Measurements from ENCODE around the gene LSS. TPM values are rescaled to one million over a fixed set of nuclear protein-coding genes. Genes with fewer than 3 reads are reported as not detected.

The LSS gene
- total and polyA plus RNA-seq, 2 donors (not counting 3 experiments of a cell fraction or from before 2014, with no cell fraction given) = 120 to 141 TPM

DNA sequence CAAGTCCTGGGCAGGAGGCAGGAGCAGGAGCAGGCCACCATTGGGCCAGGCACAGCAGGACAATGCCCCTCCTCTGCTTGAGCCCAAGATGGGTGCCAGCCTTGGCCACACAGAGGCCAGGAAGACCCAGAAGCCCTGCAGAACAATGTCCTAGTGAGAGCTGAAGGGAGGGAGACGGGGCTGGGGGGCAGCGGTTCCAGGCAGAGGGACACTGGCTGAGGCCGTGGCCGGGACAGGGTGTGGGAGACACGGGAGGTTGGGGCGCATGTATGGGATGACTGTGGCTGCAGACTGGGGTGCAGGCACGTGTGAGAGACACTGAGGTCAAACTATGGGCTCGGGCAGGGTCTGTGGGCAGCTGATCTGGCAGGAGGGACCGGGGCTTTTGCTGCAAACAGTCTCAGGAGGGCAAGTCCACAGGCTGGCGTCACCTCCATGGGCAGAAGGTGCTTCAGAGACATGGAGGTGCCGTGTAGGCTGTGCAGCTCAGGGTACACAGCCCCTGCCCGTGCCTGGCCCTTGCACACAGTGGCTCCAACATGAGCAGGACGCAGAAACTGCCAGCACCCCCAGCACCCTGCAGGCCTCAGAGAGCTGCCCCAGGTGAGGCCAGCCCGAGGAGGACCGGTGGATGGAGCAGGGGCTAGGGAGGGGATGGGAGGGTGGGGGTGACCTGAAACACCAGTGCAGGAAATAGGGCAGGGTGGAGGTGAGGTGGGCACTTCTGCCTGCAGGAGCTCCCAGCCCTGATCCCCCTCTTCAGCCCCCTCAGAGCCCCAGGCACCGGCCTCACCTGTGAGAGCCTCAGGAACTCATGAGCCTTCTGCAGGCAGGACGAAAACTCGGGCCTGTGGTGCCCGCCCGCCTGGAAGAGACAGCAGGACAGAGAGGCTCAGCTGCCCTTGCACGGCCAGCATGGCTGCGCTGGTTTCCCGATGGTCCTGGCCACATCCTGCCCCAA lies 19.5 kb downstream of the LSS start:
- Histone ChIP-seq H4K20me1 (replicated peaks; ENCODE audit: control insufficient read depth, extremely low read depth, insufficient read depth, low read length) (no peaks in the 10 kb centered on the region), H3K27ac (ENCODE audit: insufficient read depth, low read depth, low read length) (no peak overlapping the region), H2AFZ (ENCODE audit: low read depth, low read length) (no peak overlapping the region), H3K9ac (replicated peaks; ENCODE audit: extremely low read depth, insufficient read depth, low read length) (no peak overlapping the region), H3K9me1 (replicated peaks; ENCODE audit: control insufficient read depth, extremely low read depth, insufficient read depth, low read length) (no peaks in the 10 kb centered on the region), H3K79me2 (ENCODE audit: control insufficient read depth, insufficient read depth, low read length) (no peaks in the 10 kb centered on the region), H3K4me3 (replicated peaks in 1 of 3; ENCODE audit: insufficient read depth in 1 of 3, low read depth in 1 of 3, low read length in 3 of 3) (no peak overlapping the region), H3K27me3 (ENCODE audit: control insufficient read depth in 2 of 2, insufficient read depth in 2 of 2, low read length in 2 of 2) (no peaks in the 10 kb centered on the region), H3K4me1 (ENCODE audit: control insufficient read depth, extremely low read depth, insufficient read depth, low read length) (no peaks in the 10 kb centered on the region), H3K4me2 (ENCODE audit: insufficient read depth, low read length) (no peak overlapping the region), H3K9me3 (replicated peaks; ENCODE audit: control insufficient read depth, insufficient read depth, low read length) (no peaks in the 10 kb centered on the region), H3K36me3 (ENCODE audit: control insufficient read depth in 2 of 2, extremely low read depth in 1 of 2, insufficient read depth in 2 of 2, low read length in 2 of 2) (peaks cover 14 to 51% of the 10 kb centered on the region in 2 experiments)
- TF ChIP-seq EZH2 (IDR thresholded peaks at IDR 0.05; ENCODE audit: borderline replicate concordance, low read depth, low read length, severe bottlenecking) (no peak), FOS (IDR thresholded peaks at IDR 0.05; ENCODE audit: borderline replicate concordance, insufficient read depth, low read length) (no peak), JUN (IDR thresholded peaks at IDR 0.05; ENCODE audit: borderline replicate concordance, insufficient read depth, insufficient read length, low read depth) (no peak), POLR2AphosphoS5 (IDR thresholded peaks at IDR 0.05; ENCODE audit: insufficient read depth, low read depth, low read length) (no peak), MYC (IDR thresholded peaks at IDR 0.05; ENCODE audit: low read depth, low read length) (no peak), POLR2A (IDR thresholded peaks at IDR 0.05; ENCODE audit: low read depth, low read length) (no peak), GATA2 (IDR thresholded peaks at IDR 0.05; ENCODE audit: insufficient read depth, insufficient read length, low read depth, low read length) (no peak)
- TF ChIP-seq, protein P1, sequence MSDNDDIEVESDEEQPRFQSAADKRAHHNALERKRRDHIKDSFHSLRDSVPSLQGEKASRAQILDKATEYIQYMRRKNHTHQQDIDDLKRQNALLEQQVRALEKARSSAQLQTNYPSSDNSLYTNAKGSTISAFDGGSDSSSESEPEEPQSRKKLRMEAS (IDR thresholded peaks at IDR 0.05; ENCODE audit: insufficient read depth, insufficient read length) = no peak
- TF ChIP-seq, protein P2, sequence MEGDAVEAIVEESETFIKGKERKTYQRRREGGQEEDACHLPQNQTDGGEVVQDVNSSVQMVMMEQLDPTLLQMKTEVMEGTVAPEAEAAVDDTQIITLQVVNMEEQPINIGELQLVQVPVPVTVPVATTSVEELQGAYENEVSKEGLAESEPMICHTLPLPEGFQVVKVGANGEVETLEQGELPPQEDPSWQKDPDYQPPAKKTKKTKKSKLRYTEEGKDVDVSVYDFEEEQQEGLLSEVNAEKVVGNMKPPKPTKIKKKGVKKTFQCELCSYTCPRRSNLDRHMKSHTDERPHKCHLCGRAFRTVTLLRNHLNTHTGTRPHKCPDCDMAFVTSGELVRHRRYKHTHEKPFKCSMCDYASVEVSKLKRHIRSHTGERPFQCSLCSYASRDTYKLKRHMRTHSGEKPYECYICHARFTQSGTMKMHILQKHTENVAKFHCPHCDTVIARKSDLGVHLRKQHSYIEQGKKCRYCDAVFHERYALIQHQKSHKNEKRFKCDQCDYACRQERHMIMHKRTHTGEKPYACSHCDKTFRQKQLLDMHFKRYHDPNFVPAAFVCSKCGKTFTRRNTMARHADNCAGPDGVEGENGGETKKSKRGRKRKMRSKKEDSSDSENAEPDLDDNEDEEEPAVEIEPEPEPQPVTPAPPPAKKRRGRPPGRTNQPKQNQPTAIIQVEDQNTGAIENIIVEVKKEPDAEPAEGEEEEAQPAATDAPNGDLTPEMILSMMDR (IDR thresholded peaks at IDR 0.05; ENCODE audit: extremely low read depth in 1 of 2, insufficient read depth in 1 of 2, low read depth in 1 of 2, low read length in 2 of 2) = no peak
- POLR2A ChIA-PET = no interaction called here
- DNase-seq (ENCODE audit: low read depth, low spot score) (no peak), FAIRE-seq (no peak)
- dilution Hi-C loops (cut with MboI; ENCODE audit: extremely low pct_ligation_motif_present, low sequenced_read_pairs) (no loop called here), intact Hi-C loops (cut with micrococcal nuclease) (no loop called here)
- CTCF ChIA-PET = no interaction called here
- no TSS peak for BruUV-seq (replicated peaks)

All from endothelial cell of umbilical vein (primary cell).